GM18511 (cell line): ENCODE measurements around the gene ACYP2.
"Not testable (repeated sequence)": the region's sequence is repeated elsewhere in the genome, so short reads cannot be mapped to it uniquely, and the experiment has no call there.

Experiments
- ATAC-seq: cut with Tn5 transposase; IDR thresholded peaks from one replicate; pipeline ENCODE4 v1.9.1; 2021; ENCODE audit warnings: mild to moderate bottlenecking, moderate library complexity; ENCODE audit not compliant: unreplicated experiment

Gene ACYP2

GRCh38 chr2:54262015-54262765 lies 146.8 kb downstream of the ACYP2 start:
- ATAC-seq: no peak

DNA sequence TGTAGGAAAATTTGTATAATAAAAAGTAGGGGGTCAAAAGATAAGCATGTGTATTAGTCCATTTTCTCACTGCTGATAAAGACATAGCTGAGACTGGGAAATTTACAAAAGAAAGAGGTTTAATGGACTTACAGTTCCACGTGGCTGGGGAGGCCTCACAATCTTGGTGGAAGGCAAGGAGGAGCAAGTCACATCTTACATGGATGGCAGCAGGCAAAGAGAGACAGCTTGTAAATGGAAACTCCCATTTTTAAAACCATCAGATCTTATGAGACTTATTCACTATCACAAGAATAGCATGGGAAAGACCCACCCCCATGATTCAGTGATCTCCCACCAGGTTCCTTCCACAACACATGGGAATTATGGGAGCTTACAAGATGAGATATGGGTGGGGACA lies 149.7 kb downstream of the ACYP2 start:
- ATAC-seq: not testable (repeated sequence)

DNA sequence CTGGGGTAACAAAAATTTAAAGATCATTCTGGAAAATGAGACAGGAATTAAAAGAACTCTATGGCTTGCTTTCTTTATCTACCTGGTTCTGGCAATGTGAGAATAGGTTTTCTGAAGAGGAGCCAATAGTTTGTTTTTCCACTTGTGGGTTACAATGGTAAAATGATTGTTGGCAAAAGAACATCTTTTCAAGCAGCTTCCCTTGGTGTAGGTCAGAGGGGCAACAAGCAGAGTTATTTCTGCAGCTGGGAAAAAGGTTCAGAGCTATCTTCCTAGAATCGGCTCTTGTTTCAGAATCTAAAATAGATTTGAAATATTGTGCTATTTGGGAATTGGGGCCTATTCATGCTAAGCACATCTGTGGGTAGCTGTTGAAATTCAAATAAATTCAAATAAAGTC lies 152.2 kb downstream of the ACYP2 start:
- no peak for ATAC-seq

DNA sequence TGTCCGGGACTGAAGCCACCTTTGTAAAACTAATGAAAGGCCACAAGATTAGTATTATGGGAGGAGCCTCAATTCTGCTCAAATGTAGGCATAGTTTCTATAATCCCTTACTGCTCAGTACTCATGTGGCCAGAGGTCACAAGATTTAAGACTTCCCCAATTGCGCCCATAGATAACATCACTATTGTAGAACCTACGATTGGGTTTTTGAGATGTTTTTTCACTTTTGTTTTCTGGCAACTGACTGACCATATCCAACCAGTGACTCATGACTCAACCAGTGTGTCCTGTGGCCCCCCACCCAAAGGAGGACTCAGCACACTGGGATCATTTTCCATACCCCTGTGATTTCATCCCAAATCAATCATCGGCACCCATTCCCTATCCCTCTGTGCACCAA lies 155.8 kb downstream of the ACYP2 start:
- ATAC-seq: peak; percentile 38

DNA sequence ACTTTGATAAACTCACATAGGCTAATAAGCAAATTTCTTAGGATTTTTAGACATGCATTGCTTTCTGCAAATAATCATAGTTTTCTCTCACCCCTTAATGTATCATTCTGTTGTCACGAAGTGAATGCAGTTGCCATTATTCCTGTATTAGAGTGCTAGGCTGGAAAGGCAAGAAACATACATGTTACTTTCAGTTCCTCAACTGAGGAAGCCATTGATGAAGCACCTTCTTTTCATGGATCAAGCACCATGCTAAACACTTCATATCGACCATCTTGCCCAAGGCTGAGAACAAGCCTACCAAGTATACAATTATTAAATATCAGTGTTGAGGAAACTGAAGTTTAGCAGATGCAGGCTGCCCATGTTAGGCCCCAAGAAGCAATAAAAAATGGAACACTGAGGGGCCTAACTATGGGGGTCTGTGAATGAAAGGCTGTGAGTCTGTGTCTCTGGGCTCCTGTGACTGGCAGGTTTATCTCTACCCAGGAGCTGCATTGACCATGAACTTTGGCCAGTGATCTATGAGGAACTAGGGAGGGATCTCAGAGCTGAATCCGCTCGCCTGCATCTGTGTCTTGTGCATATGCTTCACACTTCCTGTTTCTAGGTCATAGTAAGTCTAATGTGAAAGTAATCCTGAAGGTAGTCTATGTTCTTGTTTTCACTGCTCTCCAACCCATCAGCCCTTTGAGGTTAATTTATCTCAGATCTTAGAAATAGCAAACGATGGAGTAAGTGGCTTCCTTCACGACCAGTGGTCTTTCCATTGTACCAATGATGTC lies 156.6 kb downstream of the ACYP2 start:
- ATAC-seq: peak; percentile 93

DNA sequence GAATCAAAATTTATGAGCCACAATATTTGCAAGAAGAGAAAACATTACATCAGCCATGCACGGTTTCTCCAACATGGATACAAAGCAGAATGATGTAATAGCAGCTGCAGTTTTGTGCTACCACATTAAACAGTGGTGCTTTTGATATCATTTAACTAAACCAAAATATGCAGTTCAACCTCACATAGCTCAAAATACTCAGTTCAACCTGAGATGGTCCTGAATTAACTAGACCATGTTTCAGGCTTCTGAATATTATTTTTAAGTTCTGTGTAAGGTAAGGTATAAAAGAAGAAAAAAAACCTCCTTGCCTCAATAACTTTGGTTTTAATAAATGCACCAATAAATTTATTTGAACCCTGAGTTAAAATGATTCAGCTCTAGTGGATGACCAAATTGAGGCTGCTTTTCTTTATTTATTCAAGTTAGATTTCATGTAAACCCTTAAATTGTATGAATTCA lies 159.4 kb downstream of the ACYP2 start:
- ATAC-seq: no peak

DNA sequence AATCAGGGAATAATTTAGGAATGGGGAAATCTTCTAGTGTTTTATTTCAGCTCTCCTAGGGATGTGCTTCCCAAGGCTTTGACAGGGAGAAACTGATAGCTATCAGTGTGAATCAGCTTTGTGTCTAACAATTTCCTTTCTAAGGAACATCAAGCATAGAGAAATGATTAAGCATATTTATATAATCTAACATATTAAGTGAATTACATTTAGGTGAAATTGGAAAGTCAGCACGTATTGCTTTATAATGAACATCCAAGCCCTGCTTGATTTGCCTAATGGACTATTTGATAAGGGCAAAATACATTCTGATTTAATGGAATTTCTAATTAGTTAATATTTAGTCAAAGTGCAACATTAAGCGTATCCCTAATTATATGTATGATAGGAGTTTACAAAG lies 160.1 kb downstream of the ACYP2 start:
- no peak for ATAC-seq

GRCh38 chr2:54279385-54279784 lies 164.0 kb downstream of the ACYP2 start:
- ATAC-seq: no peak

DNA sequence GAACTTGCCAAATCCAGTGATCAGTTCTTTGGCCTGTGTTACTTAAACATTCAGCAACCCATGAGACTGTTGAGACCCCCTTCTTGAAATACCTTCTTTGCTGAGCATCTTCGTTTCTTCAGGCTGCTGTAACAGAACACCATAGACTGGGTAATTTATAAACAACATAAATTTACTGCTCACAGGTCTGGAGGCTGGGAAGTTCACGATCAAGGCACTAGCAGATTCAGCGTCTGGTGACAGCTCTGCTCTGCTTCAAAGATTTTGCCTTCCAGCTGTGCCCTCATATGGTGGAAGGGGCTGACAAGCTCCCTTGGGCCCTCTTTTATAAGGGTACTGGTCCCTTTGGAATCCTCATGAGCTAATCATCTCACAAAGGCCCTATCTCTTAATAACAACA lies 169.4 kb downstream of the ACYP2 start:
- ATAC-seq: no peak

DNA sequence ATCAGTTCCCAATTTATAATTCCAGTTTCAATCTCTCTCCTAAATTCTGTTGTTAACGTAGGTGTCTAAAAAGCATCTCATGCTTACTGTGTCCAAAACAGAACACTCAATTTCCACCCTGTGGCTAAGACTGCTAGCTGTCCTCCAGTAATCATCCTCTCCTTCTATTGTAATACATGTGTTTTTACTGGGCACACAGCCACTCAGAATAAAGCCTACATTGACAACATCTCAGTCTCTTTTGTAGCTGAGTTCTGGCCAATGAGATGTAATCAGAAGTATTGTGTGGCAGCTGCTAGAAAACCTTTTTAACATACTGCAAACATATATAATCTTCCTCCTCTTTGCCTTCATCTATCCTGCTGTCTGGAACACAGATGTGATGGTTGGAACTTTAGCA lies 170.0 kb downstream of the ACYP2 start:
- no peak for ATAC-seq

GRCh38 chr2:54287532-54287931 lies 172.1 kb downstream of the ACYP2 start:
- no peak for ATAC-seq

DNA sequence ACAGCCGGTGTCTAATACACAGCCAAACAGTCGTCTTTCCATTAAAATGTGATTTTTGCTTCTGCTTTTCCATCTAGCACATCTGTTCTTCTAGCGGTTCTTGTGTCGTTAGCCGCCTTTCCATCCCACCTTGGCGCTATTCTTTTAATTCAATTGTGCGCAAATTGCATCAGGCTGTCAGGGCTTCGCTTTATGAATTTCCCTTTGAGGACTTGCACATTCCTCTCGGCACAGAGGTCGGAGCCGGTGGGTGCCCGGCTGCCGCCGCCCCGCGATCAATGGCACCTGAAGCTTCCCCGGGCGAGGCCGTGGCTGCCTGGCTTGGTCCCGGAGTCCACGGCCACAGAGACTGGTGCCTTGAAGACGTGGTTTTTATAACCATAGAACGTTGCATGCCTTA lies 174.5 kb downstream of the ACYP2 start:
- no peak for ATAC-seq

DNA sequence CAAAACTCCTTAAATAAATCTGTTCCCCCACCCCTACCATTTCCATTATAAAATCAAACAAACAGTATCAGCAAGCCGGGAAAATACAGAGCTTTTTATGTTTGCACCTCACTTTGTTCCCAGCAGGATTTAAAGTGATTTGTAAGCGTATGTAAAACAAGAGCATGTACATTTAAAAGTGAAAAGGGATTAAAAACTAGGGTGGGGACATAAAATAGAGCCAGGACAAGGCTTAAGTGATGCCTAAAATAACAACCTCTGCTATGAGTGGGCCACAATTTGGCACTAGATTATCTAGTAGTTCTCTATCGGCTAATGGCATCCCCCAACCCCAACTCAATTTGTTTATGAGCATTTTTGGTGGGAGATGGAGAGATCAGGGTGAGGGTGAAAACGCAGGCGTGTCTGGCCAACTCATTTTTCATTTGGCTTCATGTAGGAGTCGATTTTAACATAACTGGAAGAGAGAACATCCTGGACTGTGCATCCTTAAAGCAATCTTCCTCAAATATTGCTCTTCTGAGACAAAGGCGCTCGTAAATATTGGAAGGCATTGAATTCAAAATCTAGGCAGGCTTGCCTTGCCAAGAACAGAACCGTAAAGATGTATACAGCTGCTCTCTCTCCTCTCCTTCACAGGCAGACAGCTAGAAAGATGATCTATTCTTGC lies 175.1 kb downstream of the ACYP2 start:
- ATAC-seq: no peak

DNA sequence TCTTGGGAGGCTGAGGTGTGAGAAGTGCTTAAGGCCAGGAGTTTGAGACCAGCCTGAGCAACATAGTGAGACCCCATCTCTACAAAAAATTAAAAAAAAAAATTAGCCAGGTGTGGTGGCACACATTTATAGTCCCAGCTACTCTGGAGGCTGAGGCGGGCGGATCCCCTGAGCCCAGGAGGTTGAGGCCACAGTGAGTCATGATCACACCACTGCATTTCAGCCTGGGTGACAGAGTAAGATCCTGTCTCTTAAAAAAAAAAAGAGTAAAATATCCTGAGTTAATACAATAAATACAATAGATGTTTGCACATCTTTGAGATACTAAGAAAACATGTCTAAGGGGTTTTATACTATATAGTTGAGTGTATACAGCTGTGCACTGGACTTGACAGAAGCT lies 179.2 kb downstream of the ACYP2 start:
- not testable (repeated sequence) for ATAC-seq

- ATAC-seq: no peak
Observed at GRCh38 chr2:54295911-54296310, 180.5 kb downstream of the ACYP2 start.

DNA sequence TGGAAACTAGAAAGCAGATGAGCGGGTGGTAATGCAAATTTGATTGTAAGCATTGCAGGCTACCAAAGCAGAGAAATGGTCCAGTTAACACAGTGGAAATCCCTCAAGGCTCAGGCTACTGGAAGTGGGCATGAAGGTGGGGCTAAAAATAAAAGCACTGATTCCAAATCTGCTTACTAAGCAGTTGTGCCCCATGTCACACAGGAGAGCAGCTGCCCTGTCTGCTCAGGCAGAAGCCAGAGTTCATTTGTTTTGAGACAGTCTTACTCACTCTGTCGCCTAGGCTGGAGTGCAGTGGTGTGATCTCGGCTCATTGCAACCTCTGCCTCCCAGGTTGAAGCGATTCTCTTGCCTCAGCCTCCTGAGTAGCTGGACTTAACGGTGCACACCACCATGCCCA lies 183.1 kb downstream of the ACYP2 start:
- ATAC-seq: no peak

GRCh38 chr2:54303631-54304030 lies 188.2 kb downstream of the ACYP2 start:
- ATAC-seq: no peak

- no peak for ATAC-seq
Observed at GRCh38 chr2:54306556-54306955, 191.1 kb downstream of the ACYP2 start.

DNA sequence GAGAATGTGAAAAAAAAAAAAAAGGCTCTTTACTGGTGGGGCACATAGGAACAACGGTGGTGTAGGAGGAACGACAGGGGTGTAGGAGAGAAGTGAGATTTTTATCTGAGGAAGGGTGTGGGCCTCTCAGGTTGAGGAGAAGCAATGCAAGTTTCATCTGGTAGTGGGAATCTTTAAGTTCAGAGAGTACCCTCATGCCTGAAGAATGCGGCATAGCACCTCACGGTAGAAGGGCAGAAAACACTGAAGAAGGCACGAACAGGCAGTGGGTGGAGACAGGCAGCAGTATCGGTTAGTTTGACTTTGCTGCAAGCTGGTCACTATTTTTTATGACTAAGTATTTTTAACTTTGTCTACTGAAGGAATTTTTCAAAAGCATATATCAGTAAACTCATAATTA lies 192.8 kb downstream of the ACYP2 start:
- ATAC-seq: no peak

GRCh38 chr2:54308782-54309181 lies 193.4 kb downstream of the ACYP2 start:
- no peak for ATAC-seq

DNA sequence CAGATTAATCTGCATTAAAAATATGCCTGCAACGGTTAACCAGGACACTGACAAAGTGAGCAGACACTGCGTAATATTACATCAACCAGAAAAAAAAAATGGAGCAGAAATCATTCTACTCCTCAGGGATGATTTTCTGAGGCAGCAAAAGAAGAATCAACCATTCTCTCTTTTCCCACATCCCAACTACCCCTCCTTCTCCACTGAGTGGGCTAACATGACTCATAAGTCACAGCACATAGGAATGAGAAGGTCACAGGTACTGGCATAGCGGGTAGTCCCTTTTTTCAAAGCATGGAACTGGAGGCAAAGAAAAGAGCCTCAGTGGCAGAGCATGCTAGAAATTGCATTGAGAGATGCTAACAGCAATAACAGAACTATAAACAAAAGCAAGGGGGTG lies 194.9 kb downstream of the ACYP2 start:
- no peak for ATAC-seq

- no peak for ATAC-seq
Observed at GRCh38 chr2:54310961-54311360, 195.5 kb downstream of the ACYP2 start.
